ENCODE measurements around the gene POLR3E.

- TF ChIP-seq, protein P1, sequence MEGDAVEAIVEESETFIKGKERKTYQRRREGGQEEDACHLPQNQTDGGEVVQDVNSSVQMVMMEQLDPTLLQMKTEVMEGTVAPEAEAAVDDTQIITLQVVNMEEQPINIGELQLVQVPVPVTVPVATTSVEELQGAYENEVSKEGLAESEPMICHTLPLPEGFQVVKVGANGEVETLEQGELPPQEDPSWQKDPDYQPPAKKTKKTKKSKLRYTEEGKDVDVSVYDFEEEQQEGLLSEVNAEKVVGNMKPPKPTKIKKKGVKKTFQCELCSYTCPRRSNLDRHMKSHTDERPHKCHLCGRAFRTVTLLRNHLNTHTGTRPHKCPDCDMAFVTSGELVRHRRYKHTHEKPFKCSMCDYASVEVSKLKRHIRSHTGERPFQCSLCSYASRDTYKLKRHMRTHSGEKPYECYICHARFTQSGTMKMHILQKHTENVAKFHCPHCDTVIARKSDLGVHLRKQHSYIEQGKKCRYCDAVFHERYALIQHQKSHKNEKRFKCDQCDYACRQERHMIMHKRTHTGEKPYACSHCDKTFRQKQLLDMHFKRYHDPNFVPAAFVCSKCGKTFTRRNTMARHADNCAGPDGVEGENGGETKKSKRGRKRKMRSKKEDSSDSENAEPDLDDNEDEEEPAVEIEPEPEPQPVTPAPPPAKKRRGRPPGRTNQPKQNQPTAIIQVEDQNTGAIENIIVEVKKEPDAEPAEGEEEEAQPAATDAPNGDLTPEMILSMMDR (IDR thresholded peaks at IDR 0.05) = no peak
- no peak for TF ChIP-seq ZFX (IDR thresholded peaks at IDR 0.05; ENCODE audit: borderline replicate concordance)
Observed at GRCh38 chr16:22323959-22324786, 27.0 kb downstream of the POLR3E start.

Data from 22Rv1 (cell line).